Subcutaneous abdominal adipose tissue (tissue), 5 donors: ENCODE measurements around the gene TBC1D14.

Experiments
- H3K27ac ChIP-seq: one replicate; pipeline ENCODE4 v1.7.0; 2013; ENCODE audit warnings: low read depth, mild to moderate bottlenecking, inconsistent platforms, low read length, moderate library complexity
- H3K27me3 ChIP-seq, 5 donors: one replicate each; pipeline ENCODE4 v1.7.0; 2013; ENCODE audit warnings: low read length in 5 of 5, inconsistent platforms in 1 of 5; ENCODE audit not compliant: control insufficient read depth in 5 of 5, insufficient read depth in 4 of 5
- H3K36me3 ChIP-seq, 5 donors: one replicate each; pipeline ENCODE4 v1.7.0; 2013; ENCODE audit warnings: low read length in 5 of 5; ENCODE audit not compliant: control insufficient read depth in 5 of 5, insufficient read depth in 5 of 5
- H3K4me1 ChIP-seq, 5 donors: one replicate each; pipeline ENCODE4 v1.7.0; 2013; ENCODE audit warnings: low read length in 5 of 5, mild to moderate bottlenecking in 3 of 5, moderate library complexity in 1 of 5; ENCODE audit not compliant: control insufficient read depth in 5 of 5, insufficient read depth in 5 of 5
- H3K4me3 ChIP-seq, 5 donors: one replicate each; pipeline ENCODE4 v1.7.0; 2013; ENCODE audit warnings: low read length in 5 of 5, low read depth in 1 of 5
- H3K9ac ChIP-seq, 5 donors: one replicate each; pipeline ENCODE4 v1.7.0; 2013; ENCODE audit warnings: low read length in 5 of 5, mild to moderate bottlenecking in 4 of 5, moderate library complexity in 3 of 5
- H3K9me3 ChIP-seq, 5 donors: one replicate each; pipeline ENCODE4 v1.7.0; 2013; ENCODE audit warnings: low read length in 5 of 5; ENCODE audit not compliant: control insufficient read depth in 5 of 5
- donor health status: healthy.
- donor health status: healthy.
- donor health status: healthy.
- donor health status: healthy.
- donor health status: healthy.

Gene TBC1D14

DNA sequence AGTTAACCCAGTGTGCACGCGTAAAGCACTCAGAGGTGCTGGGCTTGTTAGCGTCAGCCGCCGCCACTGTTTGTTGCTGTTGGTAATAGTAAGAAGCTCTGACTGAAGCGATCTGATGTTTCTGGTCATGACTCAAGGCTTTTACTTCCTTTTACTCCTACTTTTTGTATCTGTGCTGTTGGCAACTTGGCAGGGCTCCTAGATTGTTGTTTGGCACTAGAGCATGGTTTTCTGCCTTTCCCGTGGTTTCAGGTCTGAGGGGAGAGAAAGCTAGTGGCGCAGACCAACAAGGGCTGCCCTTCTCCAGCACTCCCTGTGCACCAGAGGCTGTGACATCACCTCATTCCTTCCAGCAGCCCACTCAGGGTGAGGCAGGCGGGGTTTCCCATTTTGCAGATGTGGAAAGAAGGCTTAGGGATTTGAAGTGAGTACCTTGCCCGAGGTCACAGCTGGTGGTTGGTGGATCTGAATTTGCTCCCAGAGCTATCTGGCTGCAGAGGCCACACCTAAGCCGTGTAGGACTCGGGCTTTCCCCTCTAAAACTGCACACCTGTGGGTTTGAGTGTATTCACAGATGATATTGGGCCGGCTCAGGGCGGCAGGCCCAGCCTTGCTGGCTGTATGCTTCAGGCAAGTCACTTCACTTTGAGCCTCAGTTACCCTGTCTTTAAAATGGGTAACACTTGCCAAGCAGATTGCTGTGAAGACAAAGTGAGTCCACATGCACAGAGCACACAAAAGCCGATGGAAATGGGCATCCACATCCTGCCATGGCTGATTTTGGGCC is 82.3 kb downstream of the TBC1D14 start:
- H3K4me3 ChIP-seq = peak overlapping the region in 3 of 5 donors; percentile 22 to 33 (median 24)
- no peaks in the 10 kb centered on the region for H3K9me3 ChIP-seq
- H3K4me1 ChIP-seq = peaks cover 4 to 45% (median 39%) of the 10 kb centered on the region in 5 donors
- H3K9ac ChIP-seq = peak overlapping the region in 1 of 5 donors; percentile 23
- no peak overlapping the region for H3K27ac ChIP-seq
- no peaks in the 10 kb centered on the region for H3K27me3 ChIP-seq
- peaks cover 3 to 35% (median 21%) of the 10 kb centered on the region in 5 donors for H3K36me3 ChIP-seq

DNA sequence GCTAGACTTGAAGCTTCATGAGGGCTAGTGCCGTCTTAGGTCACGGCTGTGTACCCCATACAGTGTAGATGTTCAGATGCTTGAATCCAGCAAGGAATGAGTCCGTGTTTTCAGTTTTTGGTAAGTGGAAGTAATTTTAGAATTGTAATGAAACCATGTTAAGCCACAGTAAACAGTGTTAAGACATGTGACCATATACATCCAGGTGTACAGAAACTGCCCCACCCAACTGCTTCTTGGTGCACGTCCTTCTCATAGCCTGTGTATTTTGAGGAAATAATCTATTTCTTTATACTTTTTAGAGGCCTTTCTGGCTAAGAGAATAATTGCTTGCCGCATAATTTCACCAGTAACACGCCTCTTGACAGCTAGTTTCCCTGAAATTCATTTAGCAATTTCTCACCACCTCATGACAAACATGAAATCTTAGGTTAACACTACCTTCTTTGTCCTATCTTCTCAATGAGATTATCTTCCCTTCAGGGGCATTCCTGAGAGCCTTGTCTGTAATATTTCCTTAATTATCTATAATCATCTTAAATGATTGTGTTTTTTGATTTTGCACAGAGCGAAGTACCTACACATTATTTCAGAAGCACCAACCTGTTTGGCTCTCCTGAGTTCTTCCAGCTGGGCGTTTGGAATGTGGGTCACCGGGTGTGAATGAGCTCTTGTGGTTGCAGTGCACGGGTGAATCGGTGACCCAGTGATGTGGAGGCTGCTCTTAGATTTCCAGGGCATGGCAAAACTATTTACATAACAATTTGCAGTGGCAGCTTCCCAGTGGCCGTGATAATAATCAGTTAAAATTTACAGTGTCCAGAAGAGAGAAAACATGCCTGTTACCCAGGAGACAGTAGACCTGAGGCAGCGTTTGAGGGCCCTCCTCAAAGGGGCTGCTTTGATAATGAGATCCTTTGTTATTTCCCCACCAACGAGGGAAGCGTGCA is 83.4 kb downstream of the TBC1D14 start:
- Histone ChIP-seq H3K9ac (no peak overlapping the region), H3K9me3 (no peaks in the 10 kb centered on the region), H3K36me3 (peaks cover 3 to 41% (median 27%) of the 10 kb centered on the region in 5 donors), H3K27ac (no peak overlapping the region), H3K4me1 (peaks cover 2 to 36% (median 31%) of the 10 kb centered on the region in 5 donors), H3K27me3 (no peaks in the 10 kb centered on the region), H3K4me3 (no peak overlapping the region)

DNA sequence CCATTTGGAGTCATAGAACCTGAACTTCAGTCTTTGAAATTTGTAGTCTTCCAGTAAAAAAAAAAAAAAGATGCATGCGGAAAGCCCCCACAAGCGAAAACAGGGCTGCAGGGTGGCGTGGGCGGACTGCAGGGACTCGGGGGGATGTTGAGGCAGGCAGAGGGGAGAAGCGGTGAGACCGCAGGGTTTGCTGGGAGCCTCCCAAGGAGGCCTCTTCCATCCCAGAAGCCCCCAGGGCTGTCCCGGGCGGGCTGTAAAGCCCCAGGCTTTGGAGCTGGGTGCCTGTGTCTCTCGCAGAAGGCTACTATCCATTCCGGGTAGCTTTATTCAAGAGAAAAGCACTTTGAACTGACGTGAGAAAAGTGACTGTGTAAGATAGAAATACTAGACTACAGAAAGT is 86.9 kb downstream of the TBC1D14 start:
- H3K9ac ChIP-seq = no peak overlapping the region

DNA sequence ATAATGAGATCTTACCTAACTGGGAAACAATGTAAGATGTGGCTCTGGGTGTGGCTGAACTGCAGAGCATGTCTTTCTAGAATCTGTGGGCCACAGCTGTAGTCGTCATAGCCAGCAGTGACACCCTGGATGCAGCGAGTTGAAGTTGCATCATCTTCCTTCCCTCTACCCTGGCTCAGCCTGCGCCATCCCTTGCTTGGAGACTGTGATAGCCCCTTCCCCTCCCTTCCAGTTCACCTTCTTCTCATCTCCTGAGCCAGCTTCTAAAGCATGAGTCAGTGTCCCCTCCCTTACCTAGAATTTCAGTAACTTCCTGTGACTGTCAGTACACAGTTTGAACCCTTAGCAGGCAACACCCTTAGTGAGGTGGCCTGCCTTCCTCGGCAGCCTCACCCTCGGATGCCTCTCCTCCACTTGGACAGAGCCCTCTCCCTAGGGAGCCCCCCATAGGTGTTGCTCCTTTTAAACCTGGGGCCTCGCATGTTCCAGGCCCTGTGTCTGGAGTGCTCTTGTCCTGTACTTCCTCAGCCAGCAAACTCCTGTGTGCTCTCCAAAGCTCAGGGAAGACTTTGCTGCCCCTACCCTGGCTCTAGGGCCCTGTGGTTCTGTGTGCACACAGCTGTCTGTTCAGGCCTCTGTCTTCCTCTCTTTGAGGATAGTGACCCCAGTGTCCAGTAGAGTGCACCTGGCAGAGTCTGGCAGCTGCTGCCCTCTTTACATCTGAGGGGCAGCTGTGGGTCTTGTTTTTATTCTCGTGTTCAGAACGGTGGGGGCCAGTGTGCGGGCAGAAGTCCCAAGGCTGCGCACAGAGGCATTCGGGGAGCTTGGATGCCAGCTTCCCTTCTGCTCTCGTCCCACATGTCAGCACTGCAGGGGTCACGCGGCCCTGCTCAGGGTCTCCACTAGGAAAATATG is 89.8 kb downstream of the TBC1D14 start:
- Histone ChIP-seq H3K4me3 (no peak overlapping the region), H3K27ac (no peak overlapping the region), H3K36me3 (peaks cover 3 to 80% (median 70%) of the 10 kb centered on the region in 5 donors), H3K9ac (no peak overlapping the region), H3K9me3 (no peaks in the 10 kb centered on the region), H3K27me3 (no peaks in the 10 kb centered on the region), H3K4me1 (peaks cover 0 to 18% (median 10%) of the 10 kb centered on the region in 5 donors)

More for the DNA sequence above, 86.9 kb downstream of the TBC1D14 start:
- H3K27ac ChIP-seq = no peak overlapping the region
- no peaks in the 10 kb centered on the region for H3K9me3 ChIP-seq
- no peaks in the 10 kb centered on the region for H3K27me3 ChIP-seq
- H3K4me3 ChIP-seq = no peak overlapping the region
- H3K36me3 ChIP-seq = peaks cover 3 to 66% (median 55%) of the 10 kb centered on the region in 5 donors
- H3K4me1 ChIP-seq = peaks cover 0 to 12% (median 10%) of the 10 kb centered on the region in 5 donors

DNA sequence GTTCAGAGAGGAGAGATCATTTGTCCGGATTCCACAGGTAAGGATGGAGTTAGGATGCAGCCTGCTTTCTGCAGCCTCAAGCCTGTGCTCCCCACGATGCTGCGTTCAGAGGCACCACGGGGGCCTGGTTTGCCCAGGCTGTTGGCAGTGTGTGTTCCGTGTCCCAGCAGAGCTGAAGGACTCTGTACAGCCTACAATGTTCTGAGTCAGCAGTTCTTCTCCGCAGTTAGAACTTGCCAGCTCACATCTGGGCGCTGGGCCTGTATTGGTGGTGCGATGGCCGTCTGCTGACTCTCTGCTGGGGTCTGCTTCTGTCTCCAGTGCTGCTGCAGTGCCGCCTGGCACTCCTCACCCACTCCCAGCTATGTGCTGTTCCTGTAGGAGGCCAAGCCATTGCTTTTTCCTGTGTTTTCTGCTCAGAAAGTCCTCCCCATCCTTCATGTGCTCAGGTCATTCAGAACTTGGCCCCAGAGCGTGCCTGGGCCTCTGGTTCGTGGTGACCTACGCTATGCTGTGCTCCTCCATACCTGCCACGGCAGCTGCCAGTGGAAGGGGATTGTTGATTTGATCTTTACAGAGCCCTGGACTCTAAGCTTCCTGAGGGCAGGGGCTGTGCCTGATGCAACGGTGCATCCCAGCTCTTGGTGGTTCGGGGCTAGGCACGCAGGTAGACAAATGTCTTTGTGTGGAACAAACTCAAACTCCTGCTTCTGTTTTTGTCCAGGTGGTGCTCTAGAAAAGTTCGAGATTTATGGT is 91.0 kb downstream of the TBC1D14 start:
- peaks cover 0 to 79% (median 64%) of the 10 kb centered on the region in 5 donors for H3K36me3 ChIP-seq
- no peak overlapping the region for H3K4me3 ChIP-seq
- no peak overlapping the region for H3K9ac ChIP-seq
- H3K27ac ChIP-seq = no peak overlapping the region
- no peaks in the 10 kb centered on the region for H3K27me3 ChIP-seq
- H3K9me3 ChIP-seq = no peaks in the 10 kb centered on the region
- peaks cover 0 to 21% (median 10%) of the 10 kb centered on the region in 5 donors for H3K4me1 ChIP-seq

DNA sequence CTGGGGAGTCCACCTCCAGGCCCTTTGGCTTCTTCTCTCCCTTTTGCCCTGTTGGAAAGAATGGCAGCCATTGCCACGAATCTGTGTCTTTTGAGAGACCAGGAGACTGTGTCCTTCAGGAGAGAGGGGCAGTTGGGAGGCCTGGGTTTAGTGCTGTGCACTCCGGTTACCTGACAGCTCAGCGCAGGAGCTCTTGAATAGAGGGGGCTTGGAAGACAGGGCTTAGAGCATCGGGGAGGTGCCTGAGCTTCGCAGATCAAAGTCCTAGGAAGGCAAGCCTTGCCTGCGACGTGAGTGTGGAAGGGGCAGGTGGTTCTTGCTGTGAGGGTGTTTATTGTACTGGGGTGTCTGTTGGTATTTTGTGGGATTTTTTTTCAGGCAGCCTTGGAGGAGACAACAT is 91.6 kb downstream of the TBC1D14 start:
- no peaks in the 10 kb centered on the region for H3K9me3 ChIP-seq
- H3K4me1 ChIP-seq = peaks cover 0 to 21% (median 10%) of the 10 kb centered on the region in 5 donors
- no peaks in the 10 kb centered on the region for H3K27me3 ChIP-seq
- H3K9ac ChIP-seq = no peak overlapping the region
- peaks cover 4 to 83% (median 64%) of the 10 kb centered on the region in 5 donors for H3K36me3 ChIP-seq
- H3K27ac ChIP-seq = no peak overlapping the region
- H3K4me3 ChIP-seq = no peak overlapping the region

DNA sequence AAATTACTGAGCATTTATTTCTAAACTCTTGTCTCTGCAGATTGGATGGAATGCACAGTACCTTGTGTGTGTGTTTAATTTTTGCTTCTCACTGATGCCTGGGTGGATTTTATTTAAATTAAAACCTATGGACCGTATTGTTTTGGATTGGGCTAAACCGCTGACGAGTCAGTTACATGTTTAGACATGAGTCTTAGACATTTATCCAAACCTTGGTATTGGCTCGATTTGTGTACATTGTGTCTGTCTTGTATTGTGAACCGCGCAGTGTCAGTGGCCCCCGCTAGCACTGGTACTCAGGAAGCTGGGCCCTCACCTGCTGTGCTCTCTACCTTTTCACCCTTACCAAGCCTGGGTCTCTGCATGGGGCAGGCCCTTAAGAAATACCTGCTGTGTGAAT is 92.7 kb downstream of the TBC1D14 start:
- peaks cover 0 to 29% (median 17%) of the 10 kb centered on the region in 5 donors for H3K4me1 ChIP-seq
- H3K9ac ChIP-seq = no peak overlapping the region
- no peaks in the 10 kb centered on the region for H3K9me3 ChIP-seq
- peaks cover 8 to 83% (median 62%) of the 10 kb centered on the region in 5 donors for H3K36me3 ChIP-seq
- no peak overlapping the region for H3K4me3 ChIP-seq
- no peak overlapping the region for H3K27ac ChIP-seq
- no peaks in the 10 kb centered on the region for H3K27me3 ChIP-seq

DNA sequence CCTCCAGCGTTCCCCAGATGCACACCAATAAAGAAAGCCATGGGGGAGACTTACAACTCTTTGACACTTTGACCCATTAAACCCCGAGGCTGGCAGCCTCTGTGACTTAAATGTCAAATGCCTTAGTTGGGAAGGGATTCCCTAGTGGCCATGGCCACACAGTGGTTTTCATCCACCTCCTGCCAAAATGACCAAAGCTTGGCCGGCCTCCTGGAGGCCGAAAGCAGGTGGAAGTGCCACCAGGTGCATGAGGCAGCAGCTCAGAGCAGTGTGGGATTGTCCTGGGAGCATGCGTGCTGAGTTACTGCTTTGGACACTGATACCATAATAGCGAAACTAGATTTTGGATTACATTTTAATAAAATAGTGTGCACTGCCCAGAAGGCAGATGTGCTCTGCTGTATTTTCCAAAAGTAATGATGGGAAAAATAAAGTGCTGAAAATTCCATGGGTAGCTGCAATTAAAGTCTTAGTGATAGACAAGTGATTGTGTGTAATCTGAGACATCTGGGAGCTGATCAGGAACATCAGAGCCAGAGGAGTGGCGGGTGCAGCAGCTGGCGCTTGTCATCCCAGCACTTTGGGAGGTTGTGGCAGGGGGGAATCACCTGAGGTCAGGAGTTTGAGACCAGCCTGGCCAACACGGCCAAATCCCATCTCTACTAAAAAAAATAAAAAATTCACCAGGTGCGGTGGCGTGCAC is 93.7 kb downstream of the TBC1D14 start:
- no peak overlapping the region for H3K4me3 ChIP-seq
- no peaks in the 10 kb centered on the region for H3K27me3 ChIP-seq
- H3K9ac ChIP-seq = peak overlapping the region in 1 of 5 donors; percentile 5
- H3K27ac ChIP-seq = no peak overlapping the region
- H3K9me3 ChIP-seq = no peaks in the 10 kb centered on the region
- peaks cover 0 to 38% (median 24%) of the 10 kb centered on the region in 5 donors for H3K4me1 ChIP-seq
- peaks cover 8 to 86% (median 67%) of the 10 kb centered on the region in 5 donors for H3K36me3 ChIP-seq
